ENCODE data around the gene TSC22D2.

TSC22D2 gene

GRCh38 chr3:150394606-150395005, 13.5 kb upstream of the TSC22D2 start:
- TF ChIP-seq REST (IDR thresholded peaks at IDR 0.05; ENCODE audit: low read depth) (no peak), TEAD4 (IDR thresholded peaks at IDR 0.05) (no peak)

GRCh38 chr3:150396491-150396890, 11.6 kb upstream of the TSC22D2 start:
- TF ChIP-seq EP300 (IDR thresholded peaks at IDR 0.05; ENCODE audit: borderline replicate concordance) (no peak), TAF1 (IDR thresholded peaks at IDR 0.05; ENCODE audit: low read depth) (no peak), EGR1 (IDR thresholded peaks at IDR 0.05) (no peak), USF1 (IDR thresholded peaks at IDR 0.05) (no peak), CEBPB (IDR thresholded peaks at IDR 0.05) (no peak), REST (IDR thresholded peaks at IDR 0.05; ENCODE audit: low read depth) (no peak), ZBTB7A (IDR thresholded peaks at IDR 0.05; ENCODE audit: low read depth) (no peak)

- TF ChIP-seq CREB1 (IDR thresholded peaks at IDR 0.05; ENCODE audit: low read depth), result no peak
- TF ChIP-seq EGR1 (IDR thresholded peaks at IDR 0.05), result no peak
- no peak for TF ChIP-seq TEAD4 (IDR thresholded peaks at IDR 0.05)
- no peak for TF ChIP-seq REST (IDR thresholded peaks at IDR 0.05; ENCODE audit: low read depth)
- TF ChIP-seq FOXM1 (IDR thresholded peaks at IDR 0.05; ENCODE audit: borderline replicate concordance, low read depth), result no peak
- no peak for TF ChIP-seq EP300 (IDR thresholded peaks at IDR 0.05; ENCODE audit: borderline replicate concordance)
- no peak for TF ChIP-seq YY1 (IDR thresholded peaks at IDR 0.05; ENCODE audit: low read depth)
- no peak for TF ChIP-seq CEBPB (IDR thresholded peaks at IDR 0.05)
- TF ChIP-seq USF1 (IDR thresholded peaks at IDR 0.05), result no peak
- TF ChIP-seq TAF1 (IDR thresholded peaks at IDR 0.05; ENCODE audit: low read depth), result no peak
- no peak for TF ChIP-seq RAD21 (IDR thresholded peaks at IDR 0.05; ENCODE audit: low read depth)
- no peak for TF ChIP-seq TCF12 (IDR thresholded peaks at IDR 0.05; ENCODE audit: low read depth)
- TF ChIP-seq ZBTB7A (IDR thresholded peaks at IDR 0.05; ENCODE audit: low read depth), result no peak
- TF ChIP-seq NFIC (IDR thresholded peaks at IDR 0.05), result no peak
- no peak for TF ChIP-seq MAX (IDR thresholded peaks at IDR 0.05)
These were observed 11.0 kb upstream of the TSC22D2 start for GRCh38 chr3:150396956-150397550.

- TF ChIP-seq RAD21 (IDR thresholded peaks at IDR 0.05; ENCODE audit: low read depth) (no peak), CREB1 (IDR thresholded peaks at IDR 0.05; ENCODE audit: low read depth) (no peak), ZBTB7A (IDR thresholded peaks at IDR 0.05; ENCODE audit: low read depth) (no peak), NFIC (IDR thresholded peaks at IDR 0.05) (no peak), USF1 (IDR thresholded peaks at IDR 0.05) (no peak), YY1 (IDR thresholded peaks at IDR 0.05; ENCODE audit: low read depth) (no peak), EGR1 (IDR thresholded peaks at IDR 0.05) (no peak), TCF12 (IDR thresholded peaks at IDR 0.05; ENCODE audit: low read depth) (no peak), FOXM1 (IDR thresholded peaks at IDR 0.05; ENCODE audit: borderline replicate concordance, low read depth) (no peak), TEAD4 (IDR thresholded peaks at IDR 0.05) (no peak), EP300 (IDR thresholded peaks at IDR 0.05; ENCODE audit: borderline replicate concordance) (no peak), MAX (IDR thresholded peaks at IDR 0.05) (no peak), TAF1 (IDR thresholded peaks at IDR 0.05; ENCODE audit: low read depth) (no peak), CEBPB (IDR thresholded peaks at IDR 0.05) (no peak), REST (IDR thresholded peaks at IDR 0.05; ENCODE audit: low read depth) (no peak)
These were observed 9.0 kb upstream of the TSC22D2 start for GRCh38 chr3:150399060-150399459.
